ENCODE results near the gene CCNL1. TPM values are rescaled to one million over a fixed set of nuclear protein-coding genes. Genes with fewer than 3 reads are reported as not detected.

CCNL1 gene
- total RNA-seq, 2 experiments from 2014 or later = 220 to 258 TPM

DNA sequence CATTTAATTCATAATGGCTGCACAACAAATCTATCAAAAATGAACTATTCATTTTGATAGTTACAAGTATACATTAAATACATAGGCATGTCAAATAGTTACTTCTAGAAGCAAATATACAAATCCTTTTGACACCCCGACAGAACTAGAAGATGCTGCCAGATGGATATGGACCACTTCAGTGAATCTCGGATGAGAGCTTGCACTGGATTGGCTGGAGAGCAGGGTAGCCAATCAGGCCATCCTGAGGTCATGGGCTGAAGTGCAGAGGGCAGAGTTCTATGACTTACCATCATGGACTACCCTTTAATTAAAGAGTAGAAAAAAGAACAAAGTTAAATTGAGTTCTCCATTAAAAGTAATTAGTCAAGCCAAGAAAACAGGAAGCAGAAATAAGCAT lies 8.3 kb downstream of the CCNL1 start:
- Mint-ChIP-seq H3K27ac (no peak overlapping the region), H3K27me3 (no peaks in the 10 kb centered on the region), H3K4me3 (no peak overlapping the region), H3K36me3 (ENCODE audit: low read depth) (peaks cover 85% of the 10 kb centered on the region), H3K4me1 (peaks cover 66% of the 10 kb centered on the region), H3K9me3 (no peaks in the 10 kb centered on the region)
- POLR2A ChIA-PET = no interaction called here
- CTCF ChIA-PET = interaction anchor here (5.8 kb wide), 1 partner anchor 14 kb away, joined by 25 read pairs; no protein-coding TSS in a partner anchor
- no peak for DNase-seq

DNA sequence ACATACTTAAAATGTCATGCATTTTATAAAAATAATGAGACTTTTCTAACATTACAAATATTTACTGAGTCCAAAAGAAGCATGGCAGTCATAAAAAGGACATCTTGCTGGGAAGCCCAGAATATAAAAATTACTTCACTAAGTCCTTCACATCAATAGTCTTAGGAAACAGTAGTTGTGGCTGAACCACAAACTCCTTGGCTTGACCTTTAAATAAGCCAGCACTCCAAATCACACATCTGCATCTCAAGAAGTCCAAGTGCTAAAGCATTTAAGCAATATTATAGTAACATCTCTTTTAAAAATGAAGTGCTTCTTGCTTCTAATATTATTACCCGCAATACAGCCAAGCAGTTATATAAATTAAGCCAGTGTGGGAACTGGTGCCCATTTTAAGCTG lies 8.8 kb downstream of the CCNL1 start:
- peaks cover 84% of the 10 kb centered on the region for H3K36me3 Mint-ChIP-seq (ENCODE audit: low read depth)
- CTCF ChIA-PET = interaction anchor here (1.4 to 5.8 kb wide), 2 partner anchors 14 to 16 kb away, joined by 3 to 25 read pairs; no protein-coding TSS in a partner anchor
- no peaks in the 10 kb centered on the region for H3K9me3 Mint-ChIP-seq
- H3K27ac Mint-ChIP-seq = no peak overlapping the region
- no peak for DNase-seq
- POLR2A ChIA-PET = no interaction called here
- H3K4me1 Mint-ChIP-seq = peaks cover 63% of the 10 kb centered on the region
- H3K27me3 Mint-ChIP-seq = no peaks in the 10 kb centered on the region
- no peak overlapping the region for H3K4me3 Mint-ChIP-seq

DNA sequence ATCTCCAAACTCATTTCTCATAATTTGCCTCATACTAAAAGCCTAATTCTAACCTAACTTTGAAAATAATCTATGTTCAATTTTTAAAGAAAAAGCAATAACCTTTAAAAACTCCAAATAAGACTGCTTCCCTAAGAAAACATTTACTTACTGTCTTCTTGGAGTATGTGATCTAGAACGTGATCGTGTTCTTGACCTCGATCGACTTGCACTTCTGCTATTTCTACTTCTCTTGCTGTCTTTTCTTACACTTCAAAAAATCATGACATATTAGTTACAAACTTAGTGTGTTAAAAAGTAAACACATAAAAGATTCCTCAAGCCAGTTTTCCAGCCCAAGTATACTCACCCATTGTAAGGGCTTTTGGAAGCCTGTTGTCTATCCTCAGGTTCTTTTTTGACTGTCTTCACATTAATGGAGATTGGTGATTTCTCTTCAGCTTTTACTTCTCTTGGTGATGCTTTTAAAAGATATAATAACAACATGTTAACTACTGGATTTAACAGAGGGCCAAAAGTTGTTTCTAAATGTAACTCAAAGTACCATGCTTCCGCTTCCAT lies 10.7 kb downstream of the CCNL1 start:
- Mint-ChIP-seq H3K4me3 (no peak overlapping the region), H3K27me3 (no peaks in the 10 kb centered on the region), H3K9me3 (no peaks in the 10 kb centered on the region), H3K36me3 (ENCODE audit: low read depth) (peaks cover 83% of the 10 kb centered on the region), H3K4me1 (peaks cover 54% of the 10 kb centered on the region), H3K27ac (no peak overlapping the region)
- CTCF ChIA-PET = interaction anchor here (0.6 to 5.8 kb wide), 3 partner anchors 11 to 886 kb away, joined by 3 to 25 read pairs (median 5); partner anchors contain the start of gene CCNL1
- POLR2A ChIA-PET = no interaction called here
- no peak for DNase-seq

DNA sequence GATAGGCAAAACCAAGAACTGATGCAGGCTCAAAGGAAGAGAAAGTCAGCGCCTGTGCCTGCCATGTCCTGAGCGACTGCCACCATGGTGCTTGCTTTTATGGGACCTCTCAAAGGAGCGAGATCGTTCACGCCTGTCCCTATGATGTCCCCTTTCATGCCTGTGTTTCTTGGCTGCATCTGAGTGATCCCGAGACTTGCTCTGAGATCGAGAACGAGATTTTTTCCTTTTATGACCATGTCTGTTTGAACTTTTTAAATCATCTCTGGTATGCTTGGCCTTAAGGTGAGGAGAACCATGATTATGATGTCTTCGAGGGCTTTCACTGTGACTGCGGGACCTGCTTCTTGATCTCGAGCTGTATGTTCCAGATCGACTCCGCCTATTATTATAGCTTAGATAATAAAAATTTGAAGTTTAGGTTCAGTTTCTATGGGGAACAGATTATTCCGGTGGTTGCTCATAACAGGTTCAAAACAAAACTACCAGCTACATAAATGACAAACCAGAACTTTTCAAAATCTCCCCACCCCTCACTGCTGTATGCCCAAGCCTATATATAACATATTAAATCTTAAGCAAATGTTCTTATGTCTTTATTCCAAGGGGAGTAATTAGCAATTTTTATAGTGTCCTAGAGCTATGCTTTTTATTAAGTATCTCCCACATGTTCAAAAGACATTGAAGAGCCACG lies 11.6 kb downstream of the CCNL1 start:
- Mint-ChIP-seq H3K4me3 (no peak overlapping the region), H3K9me3 (no peaks in the 10 kb centered on the region), H3K36me3 (ENCODE audit: low read depth) (peaks cover 83% of the 10 kb centered on the region), H3K4me1 (peaks cover 46% of the 10 kb centered on the region), H3K27ac (no peak overlapping the region), H3K27me3 (no peaks in the 10 kb centered on the region)
- POLR2A ChIA-PET = no interaction called here
- DNase-seq = no peak
- CTCF ChIA-PET = interaction anchor here (1.2 to 5.8 kb wide), 2 partner anchors 11 to 12 kb away, joined by 3 to 25 read pairs; partner anchors contain the start of gene CCNL1

DNA sequence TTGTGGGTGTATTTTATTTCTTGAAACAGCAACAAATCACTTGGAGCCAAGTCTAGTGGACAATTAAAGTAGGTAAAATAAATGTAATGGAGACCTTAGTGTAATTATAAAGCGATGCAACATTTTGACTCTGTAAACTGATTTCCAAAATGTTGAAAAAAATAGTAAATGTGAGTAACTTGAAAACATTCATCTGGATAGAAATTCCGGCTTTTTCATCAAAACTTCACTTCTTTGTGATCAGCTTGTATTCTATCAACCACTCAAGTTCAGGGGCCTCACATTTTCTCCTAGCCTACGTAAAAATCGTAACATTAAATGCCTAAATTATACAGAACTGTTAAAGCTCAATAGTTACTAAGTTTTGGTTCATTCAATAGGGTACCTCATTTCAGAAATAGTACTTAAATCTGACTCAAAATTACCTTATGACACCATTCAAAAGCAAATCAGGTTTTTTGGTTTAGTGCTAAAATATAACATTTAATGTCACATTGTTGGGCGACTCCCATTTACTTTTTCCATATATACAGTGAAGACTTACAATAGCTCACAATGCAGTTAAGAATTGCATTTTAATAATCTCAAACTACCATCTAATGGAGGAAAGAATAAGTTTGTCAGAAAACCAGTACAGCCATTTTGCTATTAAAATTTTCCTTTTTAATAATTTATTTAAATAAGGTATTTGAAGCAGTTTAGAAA lies 12.7 kb downstream of the CCNL1 start:
- Mint-ChIP-seq H3K36me3 (ENCODE audit: low read depth) (peaks cover 82% of the 10 kb centered on the region), H3K27me3 (no peaks in the 10 kb centered on the region), H3K4me1 (peaks cover 41% of the 10 kb centered on the region), H3K9me3 (no peaks in the 10 kb centered on the region), H3K4me3 (no peak overlapping the region), H3K27ac (peak overlapping the region; percentile 4)
- CTCF ChIA-PET = interaction anchor here (0.5 to 3.5 kb wide), 3 partner anchors 10 to 955 kb away, joined by 3 to 17 read pairs (median 3); no protein-coding TSS in a partner anchor
- no peak for DNase-seq
- POLR2A ChIA-PET = interaction anchor here (0.6 to 0.7 kb wide), 2 partner anchors 35 to 55 kb away, joined by 3 to 4 read pairs; no protein-coding TSS in a partner anchor

DNA sequence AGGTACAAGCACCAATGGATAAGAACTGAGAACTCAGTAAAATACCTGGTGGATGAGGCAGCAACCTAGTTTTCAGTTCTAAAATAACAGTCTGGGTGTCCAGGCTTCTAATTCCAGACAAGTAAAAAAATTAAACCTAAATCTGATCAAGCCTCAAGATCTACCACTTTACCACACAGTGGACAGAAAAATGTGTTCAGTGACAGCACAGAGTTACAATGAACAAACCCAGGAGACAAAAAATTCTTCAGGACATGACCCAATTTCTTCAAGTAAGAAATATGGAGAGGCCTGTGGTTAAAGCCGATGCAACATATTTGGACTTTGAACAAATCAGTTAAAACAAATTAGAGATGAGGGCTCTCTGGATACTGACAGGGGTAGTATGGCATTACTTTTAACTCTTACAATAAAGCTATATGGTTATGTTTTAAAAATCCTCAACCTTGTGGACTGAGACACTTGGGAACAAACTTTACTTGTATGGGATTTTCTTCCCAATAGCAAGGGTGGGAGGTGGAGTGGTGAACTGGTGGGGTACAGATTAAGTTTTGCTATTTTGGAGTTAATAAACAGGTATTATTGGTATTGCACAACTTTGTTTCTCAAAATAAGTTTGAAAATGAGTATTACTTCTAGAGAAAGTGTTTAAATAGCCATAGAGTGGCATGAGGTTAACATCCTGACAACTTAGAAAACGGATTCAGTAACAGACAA lies 14.2 kb downstream of the CCNL1 start:
- ChIA-PET CTCF (interaction anchor here (1.2 to 3.5 kb wide), 2 partner anchors 8 to 14 kb away, joined by 3 to 17 read pairs; partner anchors contain the start of gene CCNL1), POLR2A (no interaction called here)
- peak overlapping the region; percentile 72 for H3K27ac Mint-ChIP-seq
- H3K4me1 Mint-ChIP-seq = peaks cover 32% of the 10 kb centered on the region
- no peaks in the 10 kb centered on the region for H3K9me3 Mint-ChIP-seq
- H3K36me3 Mint-ChIP-seq (ENCODE audit: low read depth) = peaks cover 75% of the 10 kb centered on the region
- no peaks in the 10 kb centered on the region for H3K27me3 Mint-ChIP-seq
- no peak for DNase-seq
- no peak overlapping the region for H3K4me3 Mint-ChIP-seq

DNA sequence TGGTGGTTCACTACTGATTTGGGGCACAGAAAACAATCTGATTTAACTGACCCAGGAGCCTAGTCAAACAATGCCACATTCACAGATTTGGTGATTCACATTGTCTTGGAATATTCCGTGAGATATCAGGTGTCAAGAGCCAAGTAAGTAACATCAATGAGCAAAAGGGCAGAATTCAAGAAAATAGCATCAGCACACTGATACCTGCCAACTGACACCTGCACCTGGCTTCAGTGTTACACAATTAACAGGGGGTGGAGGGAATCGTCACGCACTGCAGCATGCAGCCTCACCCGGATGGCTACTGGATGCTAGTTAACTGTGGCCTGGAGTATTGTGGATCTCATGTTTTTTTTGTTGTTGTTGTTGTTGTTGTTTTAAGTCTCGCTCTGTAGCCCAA lies 17.6 kb downstream of the CCNL1 start:
- no peak overlapping the region for H3K4me3 Mint-ChIP-seq
- ChIA-PET POLR2A (no interaction called here), CTCF (interaction anchor here (2.8 kb wide), 1 partner anchor 11 kb away, joined by 6 read pairs; no protein-coding TSS in a partner anchor)
- H3K4me1 Mint-ChIP-seq = peaks cover 22% of the 10 kb centered on the region
- H3K9me3 Mint-ChIP-seq = no peaks in the 10 kb centered on the region
- DNase-seq = no peak
- peak overlapping the region; percentile 32 for H3K27ac Mint-ChIP-seq
- no peaks in the 10 kb centered on the region for H3K27me3 Mint-ChIP-seq
- peaks cover 57% of the 10 kb centered on the region for H3K36me3 Mint-ChIP-seq (ENCODE audit: low read depth)

DNA sequence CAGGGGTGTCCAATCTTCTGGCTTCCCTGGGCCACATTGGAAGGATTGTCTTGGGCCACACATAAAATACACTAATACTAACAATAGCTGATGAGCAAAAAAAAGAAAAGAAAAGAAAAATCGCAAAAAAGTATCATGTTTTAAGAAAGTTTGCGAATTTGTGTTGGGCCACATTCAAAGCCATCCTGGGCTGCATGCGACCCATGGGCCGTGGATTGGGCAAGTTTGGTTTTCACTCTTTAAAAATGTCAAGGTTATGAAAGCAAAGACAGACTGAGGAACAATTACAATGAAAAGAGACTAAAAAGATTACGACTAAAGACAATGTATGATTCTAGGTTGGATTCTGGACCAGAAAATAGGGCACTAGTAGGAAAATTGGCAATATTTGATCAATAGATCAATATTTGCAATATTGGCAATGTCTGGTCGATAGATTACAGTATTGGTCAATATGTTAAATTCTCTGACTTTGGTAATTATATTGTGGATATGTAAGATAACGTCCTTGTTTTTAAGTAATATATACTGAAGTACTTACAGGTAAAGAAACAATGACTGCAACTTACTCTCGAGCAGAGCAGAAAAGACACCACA lies 19.9 kb downstream of the CCNL1 start:
- H3K27ac Mint-ChIP-seq = no peak overlapping the region
- H3K36me3 Mint-ChIP-seq (ENCODE audit: low read depth) = peaks cover 49% of the 10 kb centered on the region
- POLR2A ChIA-PET = no interaction called here

DNA sequence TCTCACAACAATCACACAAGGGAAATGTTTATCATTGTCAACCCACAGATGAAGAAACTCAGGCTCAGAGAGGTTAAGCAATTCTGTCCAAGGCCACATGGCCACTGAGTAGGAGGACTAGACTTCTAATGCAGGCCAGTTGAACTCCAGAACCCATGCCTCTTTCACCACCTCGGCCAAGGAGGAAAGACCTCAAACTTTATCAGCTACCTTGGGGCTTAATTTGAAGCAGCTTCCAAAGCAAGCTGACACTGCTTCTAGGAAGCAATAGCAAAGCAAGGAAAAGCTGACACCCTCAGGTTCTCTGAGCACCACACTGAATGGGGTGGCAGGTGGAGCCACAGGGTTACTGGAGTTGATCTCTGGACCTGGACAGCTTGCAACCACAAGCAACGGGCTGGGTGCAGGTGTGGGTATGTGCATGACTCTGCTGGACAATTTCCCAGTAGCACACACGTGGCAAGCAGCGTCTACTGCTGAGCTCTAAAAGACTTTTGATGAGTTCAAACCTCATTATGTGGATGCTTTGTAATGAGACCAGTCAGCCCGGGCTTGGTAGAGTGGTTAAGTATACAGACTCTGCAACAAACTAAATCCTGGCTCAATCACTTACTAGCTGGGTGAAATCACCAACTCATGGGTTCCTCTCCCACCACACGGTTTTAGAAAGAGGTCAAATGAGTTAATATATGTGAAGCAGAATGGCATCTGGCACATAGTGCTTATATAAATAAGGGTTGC lies 23.1 kb downstream of the CCNL1 start:
- no peak overlapping the region for H3K4me3 Mint-ChIP-seq
- ChIA-PET POLR2A (interaction anchor here (0.8 to 1.2 kb wide), 2 partner anchors 8 to 48 kb away, joined by 3 to 8 read pairs; no protein-coding TSS in a partner anchor), CTCF (interaction anchor here (0.6 to 4.7 kb wide), 46 partner anchors 9 to 1135 kb away, joined by 3 to 35 read pairs (median 4); partner anchors contain the start of genes CCNL1, SSR3 and TIPARP)
- H3K4me1 Mint-ChIP-seq = peaks cover 62% of the 10 kb centered on the region
- H3K9me3 Mint-ChIP-seq = peaks cover 2% of the 10 kb centered on the region
- no peak for DNase-seq
- peak overlapping the region; percentile 81 for H3K27ac Mint-ChIP-seq
- H3K36me3 Mint-ChIP-seq (ENCODE audit: low read depth) = peaks cover 29% of the 10 kb centered on the region
- no peaks in the 10 kb centered on the region for H3K27me3 Mint-ChIP-seq

More for the DNA sequence above, 19.9 kb downstream of the CCNL1 start:
- Mint-ChIP-seq H3K4me3 (no peak overlapping the region), H3K4me1 (peaks cover 31% of the 10 kb centered on the region), H3K9me3 (peaks cover under 1% of the 10 kb centered on the region), H3K27me3 (no peaks in the 10 kb centered on the region)
- DNase-seq = no peak
- CTCF ChIA-PET = interaction anchor here (0.7 to 4.7 kb wide), 3 partner anchors 14 to 466 kb away, joined by 4 to 35 read pairs (median 19); partner anchors contain the start of gene TIPARP

DNA sequence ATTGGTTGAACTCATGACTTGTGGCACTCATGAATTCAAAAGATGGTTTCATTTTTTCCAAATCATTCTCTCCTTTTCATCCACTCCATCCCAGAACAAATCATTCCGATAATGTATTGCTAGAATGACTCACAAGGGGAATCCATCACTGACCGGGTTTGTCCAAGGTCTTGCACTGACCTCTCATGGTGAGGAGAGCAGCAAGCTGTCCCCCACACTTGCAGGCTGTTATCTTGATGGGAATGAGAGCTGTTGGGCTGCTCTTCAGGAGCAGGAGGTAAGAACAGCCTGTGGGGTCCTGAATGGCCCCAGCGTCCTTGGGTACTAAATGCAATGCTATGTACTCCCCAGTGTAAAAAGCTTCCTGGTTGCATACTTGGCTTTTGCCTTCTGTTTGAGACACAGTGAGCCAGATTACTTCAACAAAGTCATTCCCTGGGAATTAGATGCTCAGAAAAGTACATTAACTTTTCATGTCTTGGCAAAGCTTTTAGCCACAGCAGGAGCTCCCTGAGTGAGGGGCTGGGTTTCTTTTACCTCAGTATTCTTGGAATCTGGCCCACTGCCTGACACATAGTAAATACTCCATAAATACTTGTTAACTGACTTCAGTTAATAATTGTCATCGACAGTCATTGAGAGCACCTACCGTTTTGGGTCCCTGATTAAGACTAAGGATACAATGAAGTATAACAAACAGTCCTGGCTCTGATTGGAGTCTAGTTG lies 24.1 kb downstream of the CCNL1 start:
- DNase-seq = no peak
- Mint-ChIP-seq H3K27me3 (no peaks in the 10 kb centered on the region), H3K36me3 (ENCODE audit: low read depth) (peaks cover 26% of the 10 kb centered on the region), H3K27ac (peak overlapping the region; percentile 90), H3K4me3 (no peak overlapping the region), H3K4me1 (peaks cover 72% of the 10 kb centered on the region), H3K9me3 (peaks cover 2% of the 10 kb centered on the region)
- ChIA-PET POLR2A (no interaction called here), CTCF (interaction anchor here (0.9 to 4.7 kb wide), 7 partner anchors 9 to 46 kb away, joined by 3 to 35 read pairs (median 8); no protein-coding TSS in a partner anchor)

DNA sequence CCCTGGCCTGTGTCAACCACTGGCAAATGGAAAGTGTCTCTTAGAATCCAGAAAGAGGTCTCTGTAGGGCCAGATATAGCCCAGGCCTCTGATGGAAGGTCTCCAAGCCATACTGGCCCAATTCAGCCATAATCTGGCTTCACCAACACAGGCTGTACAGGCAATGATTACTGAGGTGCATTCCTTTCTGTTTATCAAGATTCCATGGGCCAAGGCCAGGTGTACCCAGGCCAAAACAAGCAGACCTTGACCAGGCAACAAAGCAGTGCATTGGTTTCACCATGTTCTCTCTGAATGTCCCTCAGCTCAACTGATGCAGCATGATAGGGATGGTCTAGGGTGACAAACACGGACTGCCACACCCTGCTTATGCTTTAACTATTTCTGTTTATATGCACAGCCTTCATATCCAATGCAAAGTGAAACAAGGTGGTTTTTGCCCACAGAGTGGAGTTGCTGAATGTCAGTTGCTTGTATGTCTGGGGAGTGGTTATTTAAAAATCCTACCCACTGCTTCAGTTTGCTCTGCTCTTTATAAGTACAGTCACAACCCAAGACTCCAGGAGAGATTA lies 25.2 kb downstream of the CCNL1 start:
- peak; percentile 67 for DNase-seq
- POLR2A ChIA-PET = no interaction called here
- peak overlapping the region; percentile 90 for H3K27ac Mint-ChIP-seq

More for the DNA sequence above, 25.2 kb downstream of the CCNL1 start:
- Mint-ChIP-seq H3K36me3 (ENCODE audit: low read depth) (peaks cover 25% of the 10 kb centered on the region), H3K9me3 (peaks cover 2% of the 10 kb centered on the region), H3K4me3 (peak overlapping the region; percentile 3), H3K27me3 (no peaks in the 10 kb centered on the region), H3K4me1 (peaks cover 82% of the 10 kb centered on the region)
- CTCF ChIA-PET = interaction anchor here (0.9 to 1.2 kb wide), 2 partner anchors 12 to 16 kb away, joined by 3 read pairs; no protein-coding TSS in a partner anchor
